Hematopoietic multipotent progenitor cell treated with erythropoietin and hydrocortisone succinate and interleukin-3 and kit ligand, for 8 days (in vitro differentiated cells): ENCODE data around the gene EDN2.

Source experiments
- DNase-seq: peaks from one replicate; pipeline ENCODE4 v3.0.0-alpha.2; 2015

EDN2 gene

GRCh38 chr1:41516168-41517061 is 31.9 kb upstream of the EDN2 start:
- peak; percentile 72 for DNase-seq

- no peak for DNase-seq
Observed at GRCh38 chr1:41515778-41516167, 31.3 kb upstream of the EDN2 start.

- DNase-seq: no peak
Observed at GRCh38 chr1:41515131-41515678, 30.7 kb upstream of the EDN2 start.

GRCh38 chr1:41514381-41514780 is 29.9 kb upstream of the EDN2 start:
- no peak for DNase-seq

DNA sequence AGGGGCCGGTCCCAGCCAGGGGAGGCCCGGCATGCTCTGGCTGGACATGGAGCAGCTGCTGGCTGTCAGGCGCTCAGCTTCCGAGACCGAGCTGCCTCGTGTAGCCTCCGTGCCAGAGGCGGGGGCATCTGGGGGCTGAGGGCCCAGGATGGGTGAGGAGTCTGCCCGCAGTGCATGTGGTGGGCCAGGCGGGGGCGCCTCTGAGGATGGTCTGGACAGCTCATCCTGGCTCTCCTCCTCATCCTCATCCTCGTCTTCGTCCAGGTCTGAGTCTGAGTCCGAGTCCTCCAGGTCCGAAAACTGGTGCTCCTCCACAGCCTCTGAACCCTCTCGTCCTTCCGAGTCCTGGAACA is 28.9 kb upstream of the EDN2 start:
- DNase-seq: no peak

- no peak for DNase-seq
Observed at GRCh38 chr1:41512701-41513382, 28.4 kb upstream of the EDN2 start.

DNA sequence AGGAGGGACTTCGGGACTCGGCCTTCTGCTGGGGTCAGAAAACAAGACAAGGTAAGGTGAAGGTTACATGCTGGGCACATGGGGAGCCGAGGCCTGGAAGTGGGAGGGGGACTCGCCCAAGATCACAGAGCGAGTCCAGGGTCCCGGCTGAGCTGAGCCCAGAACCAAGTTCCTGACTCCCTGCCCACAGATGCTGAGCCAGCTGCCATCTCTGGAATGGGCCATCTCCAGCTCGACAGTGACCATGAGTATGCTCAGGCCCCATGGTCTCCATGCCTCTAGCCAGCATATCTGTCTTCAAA is 26.7 kb upstream of the EDN2 start:
- no peak for DNase-seq

GRCh38 chr1:41510531-41511238 is 26.2 kb upstream of the EDN2 start:
- no peak for DNase-seq

DNA sequence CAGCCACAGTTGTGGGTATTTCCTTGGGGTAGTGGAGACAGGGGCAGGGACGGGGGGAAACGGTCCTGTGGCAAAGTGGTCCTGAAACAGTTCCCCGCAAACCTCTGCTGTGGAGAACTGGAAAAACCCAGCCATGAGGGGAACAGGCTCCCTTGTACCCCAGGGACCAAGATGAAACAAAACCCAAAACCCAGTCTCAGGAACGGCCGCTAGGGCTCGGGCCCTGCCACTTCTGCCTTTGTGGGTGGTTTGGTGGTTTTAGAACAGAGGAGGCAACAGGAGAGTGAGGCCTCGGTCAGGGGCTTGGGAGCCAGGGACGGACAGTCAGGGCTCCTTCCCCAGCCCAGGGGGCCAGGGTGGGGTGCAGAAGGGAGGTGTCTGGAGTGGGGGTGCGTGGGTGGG is 24.8 kb upstream of the EDN2 start:
- DNase-seq: no peak

- no peak for DNase-seq
Observed at GRCh38 chr1:41508290-41508689, 23.8 kb upstream of the EDN2 start.

GRCh38 chr1:41507836-41508235 is 23.4 kb upstream of the EDN2 start:
- DNase-seq: no peak

DNA sequence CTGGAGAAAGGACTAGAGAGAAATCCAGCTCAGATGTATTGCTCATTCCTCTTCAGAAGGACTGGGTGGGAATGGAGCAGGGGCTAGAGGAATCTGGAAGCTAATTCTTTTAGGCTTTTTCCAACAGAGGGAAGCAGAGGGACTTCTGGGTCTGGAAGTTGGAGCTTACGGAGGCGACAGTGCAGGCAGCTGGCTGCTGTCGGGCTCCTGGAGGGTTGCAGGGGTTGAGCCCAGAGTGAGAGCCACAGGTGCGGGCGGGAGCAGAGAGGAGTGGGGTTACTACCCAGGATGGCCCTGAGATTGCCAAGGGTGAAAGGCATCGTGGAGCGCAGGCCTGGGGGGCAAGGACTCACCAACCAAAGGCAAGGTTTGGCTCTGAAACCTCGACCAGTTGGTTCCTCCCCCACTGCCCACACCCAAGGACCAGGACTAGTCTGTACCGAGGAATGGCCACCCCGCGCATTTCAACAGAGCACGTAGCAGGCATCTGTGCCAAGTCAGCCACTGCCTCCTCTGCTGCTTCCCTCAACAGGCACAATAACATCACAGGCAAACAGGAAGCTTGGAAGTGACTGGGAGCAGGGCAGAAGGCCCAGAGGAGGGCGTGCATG is 22.7 kb upstream of the EDN2 start:
- DNase-seq: no peak

- no peak for DNase-seq
Observed at GRCh38 chr1:41504114-41505035, 19.9 kb upstream of the EDN2 start.

GRCh38 chr1:41503538-41504113 is 19.1 kb upstream of the EDN2 start:
- no peak for DNase-seq

DNA sequence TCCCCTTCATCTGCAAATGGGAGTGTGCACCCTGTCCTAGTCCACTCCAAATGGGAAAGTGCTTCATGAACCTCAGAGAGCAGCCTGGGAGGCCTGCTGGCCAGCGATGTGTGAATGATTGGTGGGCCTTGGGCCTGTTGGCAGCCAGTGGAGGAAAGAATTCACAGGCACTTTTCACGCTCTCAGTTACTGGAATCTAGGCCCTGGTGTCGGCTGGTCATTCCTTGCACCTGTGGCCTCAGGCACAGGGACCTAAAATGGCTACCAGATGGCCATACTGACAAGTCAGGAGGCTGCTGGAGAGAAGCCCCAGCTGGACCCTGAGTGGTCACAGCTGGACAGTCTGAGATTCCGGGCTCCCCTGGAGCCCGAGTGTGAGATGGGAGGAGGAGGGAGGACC is 18.4 kb upstream of the EDN2 start:
- no peak for DNase-seq

DNA sequence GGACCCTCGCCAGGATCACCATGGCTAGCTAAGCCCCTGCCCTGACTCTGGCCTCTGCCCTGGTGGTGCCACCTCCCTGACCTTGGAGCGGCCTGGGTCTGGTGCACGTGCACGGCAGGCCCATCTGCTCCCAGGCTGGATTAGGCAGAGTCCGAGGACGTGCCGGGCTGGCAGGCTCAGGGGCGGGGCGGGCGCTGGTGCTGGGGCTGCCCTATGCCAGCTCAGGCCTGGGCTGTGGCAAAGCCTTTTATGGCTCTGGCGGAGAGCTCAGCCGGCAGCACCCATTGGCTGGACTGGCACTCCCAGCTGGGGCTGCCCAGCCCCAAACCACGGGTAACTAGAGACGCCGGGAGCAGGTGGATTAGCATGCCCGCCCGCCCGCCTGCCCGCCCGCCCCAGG is 17.1 kb upstream of the EDN2 start:
- no peak for DNase-seq

DNA sequence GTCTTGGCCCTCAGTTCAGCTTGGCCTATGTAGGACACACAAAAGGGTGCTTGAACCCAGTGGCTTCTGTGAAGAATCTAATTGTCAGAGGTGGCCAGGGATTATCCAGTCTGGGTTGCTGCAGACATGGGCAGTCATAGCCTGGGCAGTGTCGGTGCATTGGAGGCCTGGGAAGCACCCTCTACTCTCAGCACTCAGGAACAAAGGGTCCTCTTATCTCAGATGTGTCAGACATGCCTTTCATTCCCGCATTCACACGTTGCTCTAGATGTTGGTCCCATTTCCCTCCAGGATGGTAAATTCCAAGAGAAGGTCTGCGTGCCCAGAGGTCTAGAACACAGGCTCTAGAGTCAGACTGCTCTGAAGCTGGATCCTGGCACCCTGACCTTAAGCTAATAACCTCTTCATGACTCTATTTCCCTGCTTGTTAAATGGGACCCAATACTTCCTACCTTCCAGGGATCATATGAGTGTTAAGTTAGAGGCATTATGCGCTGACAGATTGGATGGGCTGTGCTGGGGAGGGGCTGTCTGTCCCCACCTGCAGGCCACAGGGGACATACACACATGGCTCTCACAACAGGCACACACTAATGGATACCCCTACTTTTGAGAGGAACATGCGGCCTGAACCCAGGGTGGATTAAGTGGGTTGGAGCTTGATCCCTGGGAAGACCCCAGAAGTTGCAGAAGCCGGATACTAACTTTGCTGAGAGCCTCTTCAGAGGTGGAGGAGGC is 16.5 kb upstream of the EDN2 start:
- DNase-seq: no peak

DNA sequence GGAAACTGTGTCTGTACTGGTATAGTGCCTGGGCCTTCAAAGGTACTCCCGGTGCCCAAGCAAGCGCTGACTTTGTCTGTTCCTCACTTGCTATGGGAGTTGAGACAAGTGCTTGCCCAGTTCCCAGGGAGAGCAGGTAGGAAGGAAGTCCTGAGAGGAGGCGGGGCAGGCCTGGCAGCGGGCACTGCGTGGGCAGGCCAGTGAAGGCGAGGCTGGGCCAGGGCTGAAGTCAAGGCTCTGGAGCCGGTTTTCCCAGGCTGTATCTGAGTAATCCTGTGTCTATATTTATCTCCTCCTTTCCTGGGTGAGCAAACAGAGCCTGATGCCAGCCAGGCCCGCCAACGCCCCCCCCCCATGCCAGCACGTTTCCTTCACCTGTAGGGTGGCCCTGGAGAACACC is 15.9 kb upstream of the EDN2 start:
- DNase-seq: no peak

GRCh38 chr1:41499591-41499990 is 15.1 kb upstream of the EDN2 start:
- DNase-seq: no peak

DNA sequence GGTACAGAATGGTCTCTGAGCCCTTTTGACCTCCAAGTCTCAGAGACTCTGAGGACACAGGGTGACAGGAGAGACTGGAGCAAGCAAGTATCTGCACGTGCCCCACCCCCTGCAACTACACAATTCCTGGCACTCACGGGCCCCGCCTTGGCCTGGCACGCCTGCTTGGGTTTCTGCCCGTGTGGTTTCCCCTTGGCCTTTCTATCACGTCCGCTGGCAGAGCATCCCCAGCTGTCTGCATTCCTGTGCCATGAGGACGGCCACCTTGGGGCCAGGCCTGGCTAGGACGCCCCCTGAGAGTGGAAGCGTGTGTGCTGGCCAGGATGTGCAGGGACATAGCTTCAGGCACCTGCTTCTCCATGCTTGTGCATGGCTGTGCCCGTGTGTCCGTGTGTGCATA is 14.3 kb upstream of the EDN2 start:
- no peak for DNase-seq

- no peak for DNase-seq
Observed at GRCh38 chr1:41498391-41498790, 13.9 kb upstream of the EDN2 start.
